ENCODE results near the gene HTRA2. TPM values are rescaled to one million over a fixed set of nuclear protein-coding genes. Genes with fewer than 3 reads are reported as not detected.
A peak's percentile ranks its signal among the peaks of the same experiment; 100 is the strongest.

HTRA2 gene
- total and polyA plus RNA-seq, 12 donors, result 21.2 to 41.0 (median 25.6) TPM

DNA sequence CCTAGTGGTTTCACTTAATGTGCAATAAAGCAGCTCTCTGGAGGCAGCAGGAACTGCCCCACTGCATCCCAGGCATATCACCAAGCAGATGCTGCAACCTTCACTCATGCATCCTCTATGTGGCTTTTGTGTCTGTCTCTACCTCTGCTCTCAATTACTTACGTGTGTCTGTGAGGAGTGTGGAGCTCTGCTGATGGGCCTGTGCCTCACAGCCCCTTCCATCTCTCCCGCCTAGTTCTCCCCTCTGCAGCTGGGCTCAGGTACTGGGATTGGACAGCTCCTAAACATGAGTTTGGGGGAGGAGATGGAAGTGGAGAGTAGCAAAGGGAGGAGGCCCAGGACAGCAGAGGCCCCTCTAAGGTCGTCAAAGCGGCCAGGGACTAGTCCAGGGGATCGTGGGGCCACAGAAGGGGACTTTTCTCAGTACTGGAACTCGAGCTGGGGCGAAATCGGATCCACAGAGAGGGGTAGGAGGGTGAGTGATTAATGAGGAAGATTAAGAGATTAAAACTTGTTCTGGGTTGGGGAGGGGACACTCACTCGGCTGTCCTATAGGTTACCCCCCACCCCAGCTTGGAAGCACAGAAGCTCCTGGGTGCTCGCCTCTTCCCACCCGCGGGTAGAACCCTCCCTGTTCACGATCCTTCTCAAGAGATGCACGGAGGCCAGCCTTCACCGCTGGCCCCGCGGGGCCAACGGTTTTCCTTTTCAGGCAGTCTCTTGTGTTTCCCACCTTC lies 28.2 kb upstream of the HTRA2 start:
- Histone ChIP-seq H3K4me1 (peaks cover 19 to 77% (median 63%) of the 10 kb centered on the region in 9 donors), H3K4me3 (peak overlapping the region in 2 of 10 donors; percentile 68 to 85), H3K9me3 (no peaks in the 10 kb centered on the region), H3K36me3 (peaks cover 0 to 20% (median 3%) of the 10 kb centered on the region in 9 donors), H3K27me3 (peaks cover 9 to 74% (median 67%) of the 10 kb centered on the region in 7 donors), H3K27ac (no peak overlapping the region)
- intact Hi-C loops (cut with DNase I), result loop anchor here in 4 of 10 donors (2.0 to 5.0 kb wide), 2 partner anchors 27 to 86 kb away; partner anchors contain the start of genes AUP1 (in 1 of the 4) and HTRA2 (in 1 of the 4)
- no peak for DNase-seq
- ATAC-seq, result no peak
- TF ChIP-seq CTCF (IDR thresholded peaks at IDR 0.05), result no peak
- 64 to 74% methylated on average over 18 of the region's 18 CpGs for WGBS, 2 donors

DNA sequence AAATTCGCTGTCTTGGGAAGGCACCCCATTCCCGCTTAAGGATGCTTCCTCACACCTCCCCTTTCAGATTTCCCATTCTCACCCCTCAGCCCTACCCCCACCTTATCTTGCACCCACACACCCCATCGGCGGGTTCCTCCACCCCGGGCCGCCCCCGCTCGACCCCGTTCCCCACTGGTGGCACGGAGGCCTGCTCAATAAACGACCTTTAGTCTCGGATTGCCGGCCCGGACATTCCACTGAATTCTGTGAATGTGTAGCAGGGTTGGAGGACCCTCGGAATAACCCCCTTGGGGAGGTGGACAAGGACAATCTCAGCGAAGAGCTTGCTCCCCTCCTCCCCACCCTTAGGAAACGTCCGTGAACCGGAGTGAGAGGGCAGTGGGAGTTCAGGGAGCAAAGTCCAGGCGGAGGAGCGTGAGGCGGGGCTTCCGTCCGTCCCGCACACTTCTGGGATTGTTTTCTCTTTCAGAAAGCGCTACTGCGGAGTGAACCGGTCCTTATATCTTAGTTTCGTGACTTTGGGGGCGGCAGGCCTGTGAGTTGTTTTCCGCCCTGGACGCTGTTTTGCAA lies 27.5 kb upstream of the HTRA2 start:
- Histone ChIP-seq H3K9me3 (no peaks in the 10 kb centered on the region), H3K27ac (peak overlapping the region in 9 of 10 donors; percentile 84 to 92 (median 87)), H3K36me3 (peaks cover 0 to 20% (median 3%) of the 10 kb centered on the region in 9 donors), H3K27me3 (peaks cover 9 to 67% (median 60%) of the 10 kb centered on the region in 7 donors), H3K4me1 (peaks cover 19 to 82% (median 65%) of the 10 kb centered on the region in 9 donors), H3K4me3 (peak overlapping the region; percentile 42 to 85 (median 67))
- no peak for DNase-seq
- peak in 2 of 8 donors; percentile 20 to 27 for ATAC-seq
- intact Hi-C loops (cut with DNase I), result loop anchor here in 4 of 10 donors (2.0 to 5.0 kb wide), 2 partner anchors 27 to 85 kb away; partner anchors contain the start of genes AUP1 (in 1 of the 4) and HTRA2 (in 1 of the 4)
- WGBS, 2 donors, result 9 to 12% methylated on average over 32 of the region's 32 CpGs
- no peak for TF ChIP-seq CTCF (IDR thresholded peaks at IDR 0.05)

DNA sequence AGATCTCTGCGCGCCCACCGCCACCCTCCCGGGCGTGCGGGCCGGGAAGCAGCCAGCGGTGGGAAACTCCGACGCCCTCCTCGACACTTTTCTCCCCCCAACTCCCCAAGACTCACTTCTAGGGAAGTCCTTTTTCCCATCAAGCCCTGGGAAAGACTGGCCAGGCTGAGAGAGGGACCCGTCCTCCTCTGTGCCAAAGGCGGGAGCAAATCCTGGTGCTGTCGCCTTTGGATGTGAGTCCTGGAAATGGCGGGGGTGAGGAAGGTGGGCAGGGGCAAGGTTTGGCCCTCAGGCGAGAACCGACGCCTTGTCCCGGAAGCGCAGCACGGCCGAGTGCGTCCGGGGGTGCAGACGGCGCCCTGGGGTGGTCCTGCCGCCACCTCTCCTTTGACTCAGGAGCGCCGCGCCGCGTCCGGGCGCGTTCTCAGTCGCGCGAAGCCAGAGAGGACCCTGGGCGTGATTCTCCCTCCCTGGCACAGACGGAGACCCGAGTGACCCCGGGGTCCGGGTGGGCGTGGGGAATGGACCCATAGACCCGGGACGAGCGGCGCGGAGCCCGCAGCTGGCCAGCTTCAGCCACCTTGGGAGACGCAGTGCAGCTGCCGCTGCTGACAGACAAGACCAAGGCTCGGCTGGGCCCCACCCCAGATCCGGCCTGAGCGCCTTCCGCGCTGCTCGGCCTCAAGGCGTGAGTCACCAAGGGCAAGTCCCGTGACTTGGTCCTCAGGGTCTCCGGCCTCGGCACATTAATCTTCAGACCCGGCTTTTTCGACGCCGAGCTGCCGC lies 26.8 kb upstream of the HTRA2 start:
- 1 to 2% methylated on average over 64 to 67 of the region's 67 CpGs for WGBS, 2 donors
- Histone ChIP-seq H3K27ac (peak overlapping the region; percentile 69 to 92 (median 86)), H3K27me3 (peaks cover 9 to 61% (median 54%) of the 10 kb centered on the region in 7 donors), H3K9me3 (no peaks in the 10 kb centered on the region), H3K4me1 (peaks cover 15 to 77% (median 60%) of the 10 kb centered on the region in 9 donors), H3K4me3 (peak overlapping the region; percentile 42 to 85 (median 67)), H3K36me3 (peaks cover 0 to 20% (median 3%) of the 10 kb centered on the region in 9 donors)
- DNase-seq (peak; percentile 83 to 87), ATAC-seq (peak; percentile 63 to 79 (median 70))
- TF ChIP-seq CTCF (IDR thresholded peaks at IDR 0.05), result peak in 7 of 9 donors; percentile 10 to 57 (median 35)
- intact Hi-C loops (cut with DNase I), result loop anchor here in 4 of 10 donors (2.0 to 5.0 kb wide), 2 partner anchors 26 to 84 kb away; partner anchors contain the start of genes AUP1 (in 1 of the 4) and HTRA2 (in 1 of the 4)
